Epithelial cell of proximal tubule (primary cell): ENCODE data around the gene UBE3C. TPM values are rescaled to one million over a fixed set of nuclear protein-coding genes. Genes with fewer than 3 reads are reported as not detected.

Experiments
- DNase-seq: peaks from one replicate; pipeline ENCODE4 v3.0.0-alpha.2; 2011; ENCODE audit warnings: low read depth
- H3K4me3 ChIP-seq: 2 replicates; pipeline ENCODE4 v1.5.1; 2011; ENCODE audit warnings: low read depth, mild to moderate bottlenecking, low read length
- CTCF ChIP-seq: conservative IDR thresholded peaks from 2 replicates; pipeline ENCODE4 v1.5.1; 2012; ENCODE audit warnings: low read depth, mild to moderate bottlenecking, low read length
- total RNA-seq: library from RNA; depleted of rRNA; stranded (reverse); fragments of >200 nt; gene quantifications from 2 replicates; pipeline ENCODE4 v1.2.3, GENCODE V29; 2015

Gene UBE3C
- total RNA-seq, 1 donor from 2014 or later: 42.3 TPM

GRCh38 chr7:157132796-157133195, 5.9 kb upstream of the UBE3C start:
- no peak for DNase-seq
- TF ChIP-seq CTCF: no peak
- H3K4me3 ChIP-seq: no peak overlapping the region

GRCh38 chr7:157133304-157133703, 5.4 kb upstream of the UBE3C start:
- H3K4me3 ChIP-seq: no peak overlapping the region
- DNase-seq: no peak
- no peak for TF ChIP-seq CTCF

- peak; percentile 35 for TF ChIP-seq CTCF
- DNase-seq: no peak
- no peak overlapping the region for H3K4me3 ChIP-seq
Measured at GRCh38 chr7:157136372-157136771, 2.4 kb upstream of the UBE3C start.

GRCh38 chr7:157138101-157138423, 664 bp upstream of the UBE3C start:
- H3K4me3 ChIP-seq: peak overlapping the region; percentile 61
- no peak for DNase-seq
- TF ChIP-seq CTCF: no peak

GRCh38 chr7:157139111-157139809, 534 bp downstream of the UBE3C start:
- DNase-seq: no peak
- TF ChIP-seq CTCF: no peak
- H3K4me3 ChIP-seq: peak overlapping the region; percentile 62

- TF ChIP-seq CTCF: no peak
- peak overlapping the region; percentile 62 for H3K4me3 ChIP-seq
- no peak for DNase-seq
Measured at GRCh38 chr7:157139810-157140510, 1.2 kb downstream of the UBE3C start.

- no peak for TF ChIP-seq CTCF
- DNase-seq: no peak
- H3K4me3 ChIP-seq: peak overlapping the region; percentile 62
Measured at GRCh38 chr7:157140511-157140905, 1.8 kb downstream of the UBE3C start.
